Renal cortex interstitium (tissue), 11 donors: ENCODE measurements around the gene ODC1. TPM values are rescaled to one million over a fixed set of nuclear protein-coding genes. Genes with fewer than 3 reads are reported as not detected.

Experiments used
- DNase-seq, 11 donors: peaks; one replicate each; pipeline ENCODE4 v3.0.0-alpha.2; 2013; ENCODE audit warnings: low read depth in 9 of 11, low spot score in 4 of 11; ENCODE audit errors: extremely low read depth in 1 of 11
- polyA plus RNA-seq, 3 donors: library from polyadenylated mRNA; unstranded; fragments of 120-200 nt; gene quantifications; one replicate each; pipeline ENCODE4 v1.2.1, GENCODE V29; 2013; ENCODE audit not compliant: insufficient read length in 3 of 3

Gene ODC1
- polyA plus RNA-seq, 3 donors = 395 to 463 (median 445) TPM

GRCh38 chr2:10397297-10397875 lies 50.7 kb downstream of the ODC1 start:
- DNase-seq = no peak

- no peak for DNase-seq
Observed at GRCh38 chr2:10396464-10396863, 51.7 kb downstream of the ODC1 start.

GRCh38 chr2:10395893-10396292 lies 52.2 kb downstream of the ODC1 start:
- no peak for DNase-seq

- DNase-seq = no peak
Observed at GRCh38 chr2:10393640-10393982, 54.5 kb downstream of the ODC1 start.

GRCh38 chr2:10392951-10393639 lies 55.0 kb downstream of the ODC1 start:
- DNase-seq = no peak

- DNase-seq = no peak
Observed at GRCh38 chr2:10392548-10392947, 55.6 kb downstream of the ODC1 start.

DNA sequence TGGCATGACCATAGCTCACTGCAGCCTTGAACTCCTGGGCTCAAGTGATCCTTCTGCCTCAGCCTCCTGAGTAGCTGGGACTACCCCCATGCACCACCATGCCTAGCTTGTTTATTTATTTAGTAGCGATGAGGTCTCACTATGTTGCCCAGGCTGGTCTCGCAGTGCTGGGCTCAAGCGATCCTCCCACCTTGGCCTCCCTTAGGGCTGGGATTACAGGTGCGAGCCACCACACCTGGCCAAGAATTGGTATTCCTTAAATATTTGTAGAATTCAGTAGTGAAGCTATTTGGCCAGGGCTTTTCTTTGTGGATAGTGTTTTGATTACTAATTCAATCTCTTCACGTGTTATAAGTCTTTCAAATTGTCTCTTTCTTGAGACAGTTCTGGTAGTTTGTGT lies 56.0 kb downstream of the ODC1 start:
- DNase-seq = no peak

- DNase-seq = no peak
Observed at GRCh38 chr2:10390369-10390801, 57.7 kb downstream of the ODC1 start.

Other genes starting within 250 kb of the ODC1 start
- 10 to 100 TPM; 20.4 to 37.3 (median 28.5) TPM for gene HPCAL1, start 145.4 kb downstream of the ODC1 start, polyA plus RNA-seq
- gene NOL10, start 241.6 kb upstream of the ODC1 start, polyA plus RNA-seq = 10 to 100 TPM; 25.5 to 32.7 (median 27.2) TPM